HepG2 (cell line): ENCODE results near the gene ENHO. TPM values are rescaled to one million over a fixed set of nuclear protein-coding genes. Genes with fewer than 3 reads are reported as not detected.

Experiments used
- ATAC-seq: fragments of 200-7000 bp; cut with Tn5 transposase; 3 replicates; pipeline ENCODE4 v1.9.1; 2020; ENCODE audit warnings: mild to moderate bottlenecking, moderate library complexity
- BruUV-seq: library from RNA; stranded (reverse); fragments of 400-500 nt; replicated peaks from 2 replicates; lab custom pipeline; 2021; lab: Mats Ljungman, UMichigan
- CTCF ChIA-PET: fragments of 300-600 bp; formaldehyde crosslinking; extraction: SDS; loops from one replicate; lab custom pipeline; 2021; ENCODE audit warnings: low total read pairs, inconsistent platforms, low intra/inter-chr PET ratio; lab: Yijun Ruan, JAX
- POLR2A ChIA-PET: fragments of 350-600 bp; sonication (Branson Sonifier 250); formaldehyde crosslinking; loops from one replicate; lab custom pipeline; 2020; ENCODE audit warnings: antibody characterized with exemption, inconsistent platforms; lab: Yijun Ruan, JAX
- DNase-seq: peaks from one replicate; pipeline ENCODE4 v3.0.0-alpha.2; 2015; ENCODE audit warnings: low spot score
- FAIRE-seq: peaks from 3 replicates; lab custom pipeline; 2011; peaks lifted over from hg19 to GRCh38; lab: Jason Lieb, UNC
- H2AFZ ChIP-seq: one replicate; pipeline ENCODE4 v1.6.1; 2011; ENCODE audit warnings: low read length, inconsistent platforms
- H3K27ac ChIP-seq: fragments of 300-600 bp; 3 replicates; pipeline ENCODE4 v1.8.0; 2011; ENCODE audit warnings: mixed run types, mild to moderate bottlenecking, mixed read lengths, low read length, inconsistent platforms; ENCODE audit not compliant: insufficient read depth; ENCODE audit errors: extremely low read length
- H3K27me3 ChIP-seq, 2 experiments: fragments of 200-600 bp in 1 of 2; 2 replicates in 1 of 2; 3 replicates in 1 of 2; pipeline versions ENCODE4 v1.6.0 to v1.8.0; 2011; ENCODE audit warnings: low read length in 2 of 2, mild to moderate bottlenecking in 2 of 2, moderate library complexity in 2 of 2, inconsistent platforms in 1 of 2; ENCODE audit not compliant: insufficient read depth in 2 of 2, control insufficient read depth in 1 of 2
- H3K36me3 ChIP-seq, 2 experiments: fragments of 200-600 bp in 1 of 2; replicated peaks in 1 of 2; 2 replicates in 1 of 2; 3 replicates in 1 of 2; pipeline versions ENCODE4 v1.5.1 to v1.8.0; 2011; ENCODE audit warnings: low read length in 2 of 2, inconsistent platforms in 1 of 2; ENCODE audit not compliant: insufficient read depth in 2 of 2, control insufficient read depth in 1 of 2
- H3K4me1 ChIP-seq: 2 replicates; pipeline ENCODE4 v1.5.1; 2012; ENCODE audit warnings: low read length, inconsistent platforms; ENCODE audit not compliant: insufficient read depth
- H3K4me2 ChIP-seq: 2 replicates; pipeline ENCODE4 v1.6.0; 2011; ENCODE audit warnings: low read depth, low read length, inconsistent platforms
- H3K4me3 ChIP-seq, 3 experiments: fragments of 200-600 bp in 1 of 3; sonication (generic), shearing (Covaris generic) in 1 of 3; replicated peaks in 1 of 3; 2 replicates each; pipeline ENCODE4 v1.5.1; 2011 to 2016; ENCODE audit warnings: low read length in 3 of 3, inconsistent platforms in 2 of 3, low read depth in 2 of 3, mild to moderate bottlenecking in 2 of 3, control low read depth in 1 of 3, mixed read lengths in 1 of 3; ENCODE audit not compliant: insufficient read depth in 1 of 3
- H3K79me2 ChIP-seq: one replicate; pipeline ENCODE4 v1.6.1; 2011; ENCODE audit warnings: low read length, inconsistent platforms; ENCODE audit not compliant: insufficient read depth
- H3K9ac ChIP-seq: 2 replicates; pipeline ENCODE4 v1.6.0; 2011; ENCODE audit warnings: mild to moderate bottlenecking, low read depth, low read length, inconsistent platforms; ENCODE audit not compliant: insufficient read depth
- H3K9me3 ChIP-seq: 2 replicates; pipeline ENCODE4 v1.5.1; 2012; ENCODE audit warnings: mild to moderate bottlenecking, low read length
- H4K20me1 ChIP-seq: 2 replicates; pipeline ENCODE4 v1.6.0; 2011; ENCODE audit warnings: inconsistent platforms, mild to moderate bottlenecking, low read length, moderate library complexity; ENCODE audit not compliant: insufficient read depth
- BORCS8-MEF2B ChIP-seq: sonication (generic); formaldehyde crosslinking; IDR thresholded peaks from 2 replicates; pipeline ENCODE4 v1.8.0; 2022; ENCODE audit warnings: mild to moderate bottlenecking, missing genetic modification reagents
- CBFB ChIP-seq: sonication (generic); formaldehyde crosslinking; IDR thresholded peaks from 2 replicates; pipeline ENCODE4 v1.4.0; 2020; ENCODE audit warnings: missing genetic modification reagents
- EZH2 ChIP-seq: conservative IDR thresholded peaks from 2 replicates; pipeline ENCODE4 v1.6.1; 2012; ENCODE audit warnings: mild to moderate bottlenecking, low read depth, low read length, moderate library complexity
- HMGXB3 ChIP-seq: sonication (generic); formaldehyde crosslinking; IDR thresholded peaks from 2 replicates; pipeline ENCODE4 v1.4.0; 2020; ENCODE audit warnings: missing genetic modification reagents, borderline replicate concordance
- HNRNPUL1 ChIP-seq: fragments of 200-400 bp; formaldehyde crosslinking; IDR thresholded peaks from 2 replicates; pipeline ENCODE4 v1.6.1; 2017; ENCODE audit warnings: low read depth, mild to moderate bottlenecking, low read length, moderate library complexity
- PAWR ChIP-seq: sonication (generic); formaldehyde crosslinking; IDR thresholded peaks from 2 replicates; pipeline ENCODE4 v1.4.0; 2020; ENCODE audit warnings: missing genetic modification reagents, mild to moderate bottlenecking, borderline replicate concordance
- RELA ChIP-seq: sonication (generic); formaldehyde crosslinking; IDR thresholded peaks from 2 replicates; pipeline ENCODE4 v1.4.0; 2020; ENCODE audit warnings: missing genetic modification reagents
- SRY ChIP-seq: sonication (generic); formaldehyde crosslinking; IDR thresholded peaks from 2 replicates; pipeline ENCODE4 v1.8.0; 2022; ENCODE audit warnings: mild to moderate bottlenecking, missing genetic modification reagents
- ZFP90 ChIP-seq: sonication (generic); formaldehyde crosslinking; IDR thresholded peaks from 2 replicates; pipeline ENCODE4 v1.8.0; 2022; ENCODE audit warnings: missing genetic modification reagents, mild to moderate bottlenecking, inconsistent platforms, borderline replicate concordance
- ZNF10 ChIP-seq: sonication (generic); formaldehyde crosslinking; IDR thresholded peaks from 2 replicates; pipeline ENCODE4 v1.4.0; 2020; ENCODE audit warnings: mild to moderate bottlenecking, low read depth, missing genetic modification reagents, borderline replicate concordance
- ZNF136 ChIP-seq: sonication (generic); formaldehyde crosslinking; IDR thresholded peaks from 2 replicates; pipeline ENCODE4 v1.8.1; 2022; ENCODE audit warnings: low read depth, mild to moderate bottlenecking, moderate library complexity, missing genetic modification reagents
- ZNF24 ChIP-seq: fragments of 450-650 bp; IDR thresholded peaks from 2 replicates; pipeline ENCODE4 v1.6.1; 2017; ENCODE audit warnings: antibody characterized with exemption, mild to moderate bottlenecking
- ZNF256 ChIP-seq: sonication (generic); formaldehyde crosslinking; conservative IDR thresholded peaks from 2 replicates; pipeline ENCODE4 v1.4.0; 2020; ENCODE audit warnings: missing genetic modification reagents
- ZNF557 ChIP-seq: sonication (generic); formaldehyde crosslinking; IDR thresholded peaks from 2 replicates; pipeline ENCODE4 v1.4.0; 2020; ENCODE audit warnings: missing genetic modification reagents
- ZSCAN20 ChIP-seq: sonication (generic); formaldehyde crosslinking; IDR thresholded peaks from 2 replicates; pipeline ENCODE4 v1.4.0; 2020; ENCODE audit warnings: missing genetic modification reagents, mild to moderate bottlenecking, borderline replicate concordance
- WGBS: methylation state at CpG from one replicate; pipeline ENCODE4 v1.1.6; 2017; ENCODE audit warnings: low lambda C conversion rate; 5-methylcytosine and 5-hydroxymethylcytosine counted together
- in situ Hi-C: cut with HindIII; loops from 2 replicates; pipeline ENCODE4 v1.10.0; 2017; ENCODE audit warnings: low pct_unique_long_range_greater_than_20kb; ENCODE audit not compliant: extremely low pct_ligation_motif_present
- intact Hi-C: fragments of 100-400 bp; cut with micrococcal nuclease; formaldehyde crosslinking; loops from one replicate; pipeline ENCODE4 v1.10.0; 2022; ENCODE audit not compliant: unreplicated experiment
- polyA plus RNA-seq, 8 experiments: library from polyadenylated mRNA; depleted of rRNA in 3 of 8; stranded (reverse) in 7 of 8; unstranded in 1 of 8; fragments of >200 nt; fragmentation: Illumina TruSeq in 4 of 8; extraction: Trizol in 4 of 8; gene quantifications; 2 replicates each; pipeline versions ENCODE4 v1.2.1 to v1.2.3, GENCODE V29; 2011 to 2016; ENCODE audit warnings: low read depth in 4 of 8, missing spikeins in 1 of 8, mixed read lengths in 1 of 8; ENCODE audit not compliant: insufficient read depth in 1 of 8
- total RNA-seq, 5 experiments: library from RNA; depleted of rRNA; stranded (reverse); fragments of >200 nt; fragmentation: Illumina TruSeq; extraction: Trizol; gene quantifications; 2 replicates each; pipeline ENCODE4 v1.2.3, GENCODE V29; 2016; ENCODE audit warnings: low read depth in 1 of 5
- TF ChIP-seq, protein P1 (sequence below): sonication (generic); formaldehyde crosslinking; IDR thresholded peaks from 2 replicates; pipeline ENCODE4 v1.4.0; 2020; ENCODE audit warnings: missing genetic modification reagents

ENHO gene
- total and polyA plus RNA-seq, 2 of the 13 experiments (the other 11 are each of a cell fraction or from before 2014, with no cell fraction given), result 0.08 to 0.60 TPM

GRCh38 chr9:34522091-34522887 lies 501 bp downstream of the ENHO start (continued):
- TF ChIP-seq ZNF136 (CRISPR knock-in tag) (no peak), CBFB (CRISPR knock-in tag) (no peak), EZH2 (0 out of 2 replicates have a peak, but pooled peaks have one; percentile 35)
- TF ChIP-seq, protein P1, sequence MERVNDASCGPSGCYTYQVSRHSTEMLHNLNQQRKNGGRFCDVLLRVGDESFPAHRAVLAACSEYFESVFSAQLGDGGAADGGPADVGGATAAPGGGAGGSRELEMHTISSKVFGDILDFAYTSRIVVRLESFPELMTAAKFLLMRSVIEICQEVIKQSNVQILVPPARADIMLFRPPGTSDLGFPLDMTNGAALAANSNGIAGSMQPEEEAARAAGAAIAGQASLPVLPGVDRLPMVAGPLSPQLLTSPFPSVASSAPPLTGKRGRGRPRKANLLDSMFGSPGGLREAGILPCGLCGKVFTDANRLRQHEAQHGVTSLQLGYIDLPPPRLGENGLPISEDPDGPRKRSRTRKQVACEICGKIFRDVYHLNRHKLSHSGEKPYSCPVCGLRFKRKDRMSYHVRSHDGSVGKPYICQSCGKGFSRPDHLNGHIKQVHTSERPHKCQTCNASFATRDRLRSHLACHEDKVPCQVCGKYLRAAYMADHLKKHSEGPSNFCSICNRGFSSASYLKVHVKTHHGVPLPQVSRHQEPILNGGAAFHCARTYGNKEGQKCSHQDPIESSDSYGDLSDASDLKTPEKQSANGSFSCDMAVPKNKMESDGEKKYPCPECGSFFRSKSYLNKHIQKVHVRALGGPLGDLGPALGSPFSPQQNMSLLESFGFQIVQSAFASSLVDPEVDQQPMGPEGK (CRISPR knock-in tag), result no peak

DNA sequence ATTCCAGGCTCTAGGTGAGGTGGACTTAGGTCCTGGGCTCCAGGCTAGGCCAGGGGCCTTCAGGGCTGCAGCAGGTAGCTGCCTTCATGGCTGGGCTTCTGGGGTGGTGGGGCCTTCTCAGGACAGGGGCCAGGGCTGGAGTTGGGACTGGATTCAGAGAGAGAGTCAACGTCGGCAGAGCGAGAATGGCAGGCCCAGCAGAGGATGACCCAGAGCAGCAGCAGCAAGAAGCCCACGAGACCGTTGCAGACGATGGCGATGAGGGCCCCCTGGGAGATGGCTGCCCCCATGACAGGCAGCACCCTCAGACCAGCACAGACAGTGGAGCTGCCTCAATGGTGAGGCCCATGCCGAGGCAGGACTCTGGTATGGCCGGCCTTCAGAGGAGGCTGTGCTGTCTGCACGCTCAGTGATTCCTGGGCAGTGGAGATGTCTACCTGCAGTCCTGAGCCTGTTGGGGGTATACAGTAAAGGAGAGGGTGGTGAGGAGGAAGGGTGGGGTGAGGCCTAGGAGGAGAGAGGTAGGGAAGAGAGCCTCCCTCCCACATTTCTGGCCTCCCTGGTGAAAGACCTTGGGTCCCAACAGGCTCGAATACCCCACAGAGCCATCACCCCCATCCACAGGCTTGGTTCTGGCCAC lies 1.3 kb downstream of the ENHO start:
- ATAC-seq (no peak), DNase-seq (no peak), FAIRE-seq (no peak)
- intact Hi-C loops (no loop called here), in situ Hi-C loops (no loop called here)
- H3K9ac ChIP-seq, result no peak overlapping the region
- no peaks in the 10 kb centered on the region for H3K79me2 ChIP-seq
- BruUV-seq, result no TSS peak
- H3K9me3 ChIP-seq, result no peaks in the 10 kb centered on the region
- no peaks in the 10 kb centered on the region for H4K20me1 ChIP-seq
- WGBS, result 60% methylated on average over 4 of the region's 11 CpGs
- H3K4me1 ChIP-seq, result peaks cover 14% of the 10 kb centered on the region
- peaks cover 11 to 40% of the 10 kb centered on the region in 2 experiments; a peak in 3 of 5 replicates for H3K27me3 ChIP-seq
- no peak overlapping the region for H3K4me3 ChIP-seq
- no peak overlapping the region for H3K27ac ChIP-seq
- ChIA-PET CTCF (no interaction called here), POLR2A (interaction anchor here (1.1 kb wide), 1 partner anchor 9 kb away, joined by 3 read pairs; no protein-coding TSS in a partner anchor)
- no peak overlapping the region for H2AFZ ChIP-seq
- H3K4me2 ChIP-seq, result no peak overlapping the region
- H3K36me3 ChIP-seq, result no peaks in the 10 kb centered on the region
- TF ChIP-seq ZNF24 (no peak), ZNF557 (CRISPR knock-in tag) (no peak), PAWR (CRISPR knock-in tag) (no peak), ZNF256 (no peak), ZSCAN20 (no peak), BORCS8-MEF2B (no peak), ZNF10 (CRISPR knock-in tag) (no peak), RELA (CRISPR knock-in tag) (no peak), SRY (CRISPR knock-in tag) (no peak), HMGXB3 (no peak), ZFP90 (CRISPR knock-in tag) (no peak), HNRNPUL1 (no peak)
